IMR-90 (cell line): Measurements from ENCODE around the gene VAC14. TPM values are rescaled to one million over a fixed set of nuclear protein-coding genes. Genes with fewer than 3 reads are reported as not detected.

Experiments
- ATAC-seq: fragments of 200-7000 bp; cut with Tn5 transposase; 2 replicates; pipeline ENCODE4 v1.9.1; 2020; ENCODE audit warnings: low read depth, mild to moderate bottlenecking, moderate library complexity
- BruUV-seq: library from RNA; stranded (reverse); fragments of 400-500 nt; replicated peaks from 2 replicates; lab custom pipeline; 2021; lab: Mats Ljungman, UMichigan
- CTCF ChIA-PET: fragments of 300-600 bp; formaldehyde crosslinking; extraction: SDS; loops from one replicate; lab custom pipeline; 2021; ENCODE audit warnings: antibody characterized with exemption; lab: Yijun Ruan, JAX
- POLR2A ChIA-PET: fragments of 300-600 bp; sonication (Branson Sonifier 250); formaldehyde crosslinking; loops from one replicate; lab custom pipeline; 2022; ENCODE audit warnings: antibody characterized with exemption; ENCODE audit not compliant: unreplicated experiment; lab: Charles Lee
- DNase-seq: peaks from one replicate; pipeline ENCODE4 v3.0.0; 2013
- H2AFZ ChIP-seq: replicated peaks from 2 replicates; pipeline ENCODE3; 2013; ENCODE audit warnings: low read length, mild to moderate bottlenecking; ENCODE audit not compliant: poor library complexity
- H2AK5ac ChIP-seq: 2 replicates; pipeline ENCODE4 v1.6.1; 2013; ENCODE audit warnings: low read depth, low read length, inconsistent platforms
- H2AK9ac ChIP-seq: replicated peaks from 2 replicates; pipeline ENCODE3; 2013; ENCODE audit warnings: mild to moderate bottlenecking, low read depth, low read length, moderate library complexity; ENCODE audit not compliant: poor library complexity
- H2BK120ac ChIP-seq: 2 replicates; pipeline ENCODE4 v1.6.1; 2013; ENCODE audit warnings: low read depth, low read length, inconsistent platforms
- H2BK15ac ChIP-seq: 3 replicates; pipeline ENCODE4 v1.6.1; 2013; ENCODE audit warnings: low read depth, low read length, inconsistent platforms
- H2BK20ac ChIP-seq: 2 replicates; pipeline ENCODE4 v1.6.1; 2013; ENCODE audit warnings: low read depth, mild to moderate bottlenecking, inconsistent platforms, low read length, moderate library complexity
- H2BK5ac ChIP-seq: 2 replicates; pipeline ENCODE4 v1.6.1; 2013; ENCODE audit warnings: mild to moderate bottlenecking, low read depth, low read length, inconsistent platforms; ENCODE audit not compliant: poor library complexity, severe bottlenecking
- H3K14ac ChIP-seq: replicated peaks from 2 replicates; pipeline ENCODE4 v1.6.1; 2013; ENCODE audit warnings: low read depth, low read length, inconsistent platforms
- H3K18ac ChIP-seq: 2 replicates; pipeline ENCODE4 v1.6.1; 2013; ENCODE audit warnings: low read depth, low read length, control low read depth
- H3K23ac ChIP-seq: 2 replicates; pipeline ENCODE4 v1.6.1; 2013; ENCODE audit warnings: low read depth, low read length, inconsistent platforms
- H3K27ac ChIP-seq: 2 replicates; pipeline ENCODE4 v1.5.1; 2013; ENCODE audit warnings: mild to moderate bottlenecking, control low read depth, low read length; ENCODE audit not compliant: insufficient read depth
- H3K27me3 ChIP-seq: 2 replicates; pipeline ENCODE4 v1.6.1; 2013; ENCODE audit warnings: low read length; ENCODE audit not compliant: control insufficient read depth, insufficient read depth
- H3K36me3 ChIP-seq: 2 replicates; pipeline ENCODE4 v1.6.1; 2013; ENCODE audit warnings: low read length, mixed read lengths; ENCODE audit not compliant: control insufficient read depth, insufficient read depth
- H3K4ac ChIP-seq: 2 replicates; pipeline ENCODE4 v1.6.1; 2013; ENCODE audit warnings: low read depth, low read length, inconsistent platforms
- H3K4me1 ChIP-seq: 2 replicates; pipeline ENCODE4 v1.6.1; 2013; ENCODE audit warnings: low read length, mixed read lengths; ENCODE audit not compliant: control insufficient read depth, insufficient read depth
- H3K4me2 ChIP-seq: 2 replicates; pipeline ENCODE4 v1.6.1; 2013; ENCODE audit warnings: low read depth, mild to moderate bottlenecking, control low read depth, low read length, moderate library complexity
- H3K4me3 ChIP-seq: 2 replicates; pipeline ENCODE4 v1.5.1; 2013; ENCODE audit warnings: low read depth, mild to moderate bottlenecking, control low read depth, low read length, moderate library complexity; ENCODE audit not compliant: insufficient read depth
- H3K56ac ChIP-seq: 2 replicates; pipeline ENCODE4 v1.6.1; 2013; ENCODE audit warnings: low read length, inconsistent platforms; ENCODE audit not compliant: insufficient read depth; ENCODE audit errors: extremely low read depth
- H3K79me1 ChIP-seq, 2 experiments: 2 replicates each; pipeline ENCODE4 v1.6.1; 2013; ENCODE audit warnings: low read length in 2 of 2, inconsistent platforms in 1 of 2, low read depth in 1 of 2
- H3K9ac ChIP-seq: 2 replicates; pipeline ENCODE4 v1.6.1; 2013; ENCODE audit warnings: low read depth, low read length, control low read depth
- H3K9me1 ChIP-seq: 2 replicates; pipeline ENCODE4 v1.6.1; 2013; ENCODE audit warnings: low read length, inconsistent platforms; ENCODE audit not compliant: insufficient read depth
- H3K9me3 ChIP-seq: 2 replicates; pipeline ENCODE4 v1.6.1; 2013; ENCODE audit warnings: low read length; ENCODE audit not compliant: control insufficient read depth, insufficient read depth
- H4K20me1 ChIP-seq: 2 replicates; pipeline ENCODE4 v1.6.1; 2013; ENCODE audit warnings: low read length, inconsistent platforms; ENCODE audit not compliant: insufficient read depth
- H4K5ac ChIP-seq: 2 replicates; pipeline ENCODE4 v1.6.1; 2013; ENCODE audit warnings: mild to moderate bottlenecking, low read depth, low read length, control low read depth
- H4K8ac ChIP-seq, 2 experiments: 2 replicates each; pipeline ENCODE4 v1.6.1; 2013; ENCODE audit warnings: low read depth in 2 of 2, low read length in 2 of 2, control low read depth in 1 of 2, inconsistent platforms in 1 of 2
- H4K91ac ChIP-seq: 2 replicates; pipeline ENCODE4 v1.6.1; 2013; ENCODE audit warnings: low read depth, low read length, inconsistent platforms; ENCODE audit not compliant: insufficient read depth
- CEBPB ChIP-seq: IDR thresholded peaks from 2 replicates; pipeline ENCODE4 v1.6.1; 2012; ENCODE audit warnings: low read depth, low read length, improper control_type of control experiment
- CHD1 ChIP-seq: IDR thresholded peaks from 2 replicates; pipeline ENCODE4 v1.6.1; 2012; ENCODE audit warnings: low read depth, low read length, improper control_type of control experiment
- FOS ChIP-seq: fragments of 150-350 bp; IDR thresholded peaks from 2 replicates; pipeline ENCODE4 v1.6.1; 2016; ENCODE audit warnings: low read depth, low read length
- MAFK ChIP-seq: IDR thresholded peaks from 2 replicates; pipeline ENCODE4 v1.6.1; 2012; ENCODE audit warnings: low read depth, low read length, improper control_type of control experiment
- MAZ ChIP-seq: IDR thresholded peaks from 2 replicates; pipeline ENCODE4 v1.6.1; 2012; ENCODE audit warnings: low read depth, mild to moderate bottlenecking, low read length, improper control_type of control experiment, moderate library complexity, borderline replicate concordance
- MXI1 ChIP-seq: IDR thresholded peaks from 2 replicates; pipeline ENCODE4 v1.6.1; 2012; ENCODE audit warnings: low read depth, mild to moderate bottlenecking, low read length, moderate library complexity, borderline replicate concordance
- NFE2L2 ChIP-seq: fragments of 150-350 bp; IDR thresholded peaks from 2 replicates; pipeline ENCODE4 v1.6.1; 2016; ENCODE audit warnings: low read depth, mild to moderate bottlenecking, low read length
- POLR2A ChIP-seq: IDR thresholded peaks from 2 replicates; pipeline ENCODE4 v1.6.1; 2012; ENCODE audit warnings: mild to moderate bottlenecking, low read depth, low read length
- RAD21 ChIP-seq: IDR thresholded peaks from 2 replicates; pipeline ENCODE4 v1.6.1; 2012; ENCODE audit warnings: low read length, improper control_type of control experiment
- RCOR1 ChIP-seq: IDR thresholded peaks from 2 replicates; pipeline ENCODE4 v1.6.1; 2012; ENCODE audit warnings: mild to moderate bottlenecking, low read length, improper control_type of control experiment; ENCODE audit not compliant: insufficient replicate concordance
- SMC3 ChIP-seq: fragments of 150-350 bp; IDR thresholded peaks from 2 replicates; pipeline ENCODE4 v1.6.1; 2016; ENCODE audit warnings: low read depth, mild to moderate bottlenecking, antibody characterized with exemption, low read length, moderate library complexity
- WGBS, 2 experiments: methylation state at CpG; one replicate each; pipeline versions ENCODE4 v1.1.5 to v1.1.7; 2013; ENCODE audit warnings: missing lambda C conversion rate in 2 of 2; ENCODE audit not compliant: insufficient read length in 1 of 2; ENCODE audit errors: extremely low coverage in 2 of 2; 5-methylcytosine and 5-hydroxymethylcytosine counted together
- dilution Hi-C: fragments of 300-500 bp; cut with HindIII; formaldehyde crosslinking; loops from one replicate; pipeline ENCODE4 v1.14.3; 2018; ENCODE audit warnings: low sequenced_read_pairs; ENCODE audit not compliant: unreplicated experiment
- in situ Hi-C: fragments of 300-500 bp; cut with MboI; formaldehyde crosslinking; loops from 3 replicates; pipeline ENCODE4 v1.14.3; 2019; ENCODE audit warnings: low sequenced_read_pairs, inconsistent platforms, mixed read lengths
- intact Hi-C: fragments of 100-400 bp; cut with micrococcal nuclease; formaldehyde crosslinking; loops from 2 replicates; pipeline ENCODE4 v1.10.0; 2022
- polyA plus RNA-seq, 3 experiments: library from polyadenylated mRNA; depleted of rRNA; stranded (reverse); fragments of >200 nt; gene quantifications; 2 replicates each; pipeline ENCODE4 v1.2.3, GENCODE V29; 2012; ENCODE audit warnings: low replicate concordance in 1 of 3
- total RNA-seq: library from RNA; depleted of rRNA; stranded (reverse); fragments of >200 nt; gene quantifications from 2 replicates; pipeline ENCODE4 v1.2.3, GENCODE V29; 2012
- TF ChIP-seq, protein P1 (sequence below): conservative IDR thresholded peaks from 2 replicates; pipeline ENCODE4 v1.5.1; 2012; ENCODE audit warnings: mild to moderate bottlenecking, low read depth, low read length, improper control_type of control experiment
- TF ChIP-seq, protein P2 (sequence below): fragments of 150-350 bp; IDR thresholded peaks from 2 replicates; pipeline ENCODE4 v1.6.1; 2017; ENCODE audit warnings: mild to moderate bottlenecking, antibody characterized with exemption, low read length, low read depth

Gene VAC14
- total and polyA plus RNA-seq, 2 of the 4 experiments (the other 2 are of a cell fraction), result 21.1 to 40.2 TPM

DNA sequence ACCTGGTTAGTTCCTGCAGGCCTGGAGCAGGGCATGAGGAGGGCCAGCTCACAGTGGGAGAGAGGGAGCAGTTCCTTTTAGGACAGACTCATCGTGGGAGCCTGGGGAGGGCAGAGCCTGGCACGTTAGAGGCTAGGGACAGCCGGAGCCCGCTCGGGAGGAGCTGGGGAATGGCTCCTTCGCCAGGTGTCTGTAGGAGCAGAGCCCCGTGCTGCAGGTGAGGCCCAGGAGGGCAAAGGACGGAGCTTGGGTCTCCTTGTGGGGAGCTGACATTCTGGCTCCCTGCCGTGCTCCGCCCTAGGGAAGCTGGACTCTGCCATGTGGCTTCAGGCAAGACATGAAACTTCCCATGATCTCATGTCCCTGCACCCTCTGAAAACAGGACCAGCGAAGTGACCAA is 96.4 kb downstream of the VAC14 start:
- H4K20me1 ChIP-seq, result no peaks in the 10 kb centered on the region
- BruUV-seq, result no TSS peak
- H3K18ac ChIP-seq, result peak overlapping the region; percentile 70
- no peaks in the 10 kb centered on the region for H3K36me3 ChIP-seq
- peak overlapping the region; percentile 86 for H2AK9ac ChIP-seq
- H4K8ac ChIP-seq, result peak overlapping the region; percentile 4 to 73; a peak in 3 of 4 replicates
- dilution Hi-C loops (no loop called here), in situ Hi-C loops (no loop called here), intact Hi-C loops (no loop called here)
- peaks cover 58% of the 10 kb centered on the region for H3K9me1 ChIP-seq
- H3K27me3 ChIP-seq, result no peaks in the 10 kb centered on the region
- H2BK5ac ChIP-seq, result peak overlapping the region; percentile 96
- ATAC-seq, result no peak
- H3K4ac ChIP-seq, result peak overlapping the region; percentile 97
- H4K5ac ChIP-seq, result peak overlapping the region; percentile 42
- peak overlapping the region; percentile 80 for H3K27ac ChIP-seq
- H2BK20ac ChIP-seq, result peak overlapping the region; percentile 87
- no peak overlapping the region for H3K9ac ChIP-seq
- WGBS, 2 experiments, result 100% methylated on average over 1 of the region's 11 CpGs; no CpG with 5 or more reads in 1 of the 2 experiments
- peaks cover 0 to 64% of the 10 kb centered on the region in 2 experiments; a peak in 2 of 4 replicates for H3K79me1 ChIP-seq
- H3K4me2 ChIP-seq, result no peak overlapping the region
- peak overlapping the region; percentile 99 for H2BK120ac ChIP-seq
- POLR2A ChIA-PET, result no interaction called here
- peak overlapping the region; percentile 100 for H2AK5ac ChIP-seq
- H3K14ac ChIP-seq, result peak overlapping the region; percentile 79
- CTCF ChIA-PET, result no interaction called here
- no peak overlapping the region for H3K56ac ChIP-seq
- TF ChIP-seq, protein P1, sequence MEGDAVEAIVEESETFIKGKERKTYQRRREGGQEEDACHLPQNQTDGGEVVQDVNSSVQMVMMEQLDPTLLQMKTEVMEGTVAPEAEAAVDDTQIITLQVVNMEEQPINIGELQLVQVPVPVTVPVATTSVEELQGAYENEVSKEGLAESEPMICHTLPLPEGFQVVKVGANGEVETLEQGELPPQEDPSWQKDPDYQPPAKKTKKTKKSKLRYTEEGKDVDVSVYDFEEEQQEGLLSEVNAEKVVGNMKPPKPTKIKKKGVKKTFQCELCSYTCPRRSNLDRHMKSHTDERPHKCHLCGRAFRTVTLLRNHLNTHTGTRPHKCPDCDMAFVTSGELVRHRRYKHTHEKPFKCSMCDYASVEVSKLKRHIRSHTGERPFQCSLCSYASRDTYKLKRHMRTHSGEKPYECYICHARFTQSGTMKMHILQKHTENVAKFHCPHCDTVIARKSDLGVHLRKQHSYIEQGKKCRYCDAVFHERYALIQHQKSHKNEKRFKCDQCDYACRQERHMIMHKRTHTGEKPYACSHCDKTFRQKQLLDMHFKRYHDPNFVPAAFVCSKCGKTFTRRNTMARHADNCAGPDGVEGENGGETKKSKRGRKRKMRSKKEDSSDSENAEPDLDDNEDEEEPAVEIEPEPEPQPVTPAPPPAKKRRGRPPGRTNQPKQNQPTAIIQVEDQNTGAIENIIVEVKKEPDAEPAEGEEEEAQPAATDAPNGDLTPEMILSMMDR, result no peak
- no peak for TF ChIP-seq MAFK
- TF ChIP-seq MXI1, result no peak
- TF ChIP-seq RCOR1, result no peak
- TF ChIP-seq, protein P2, sequence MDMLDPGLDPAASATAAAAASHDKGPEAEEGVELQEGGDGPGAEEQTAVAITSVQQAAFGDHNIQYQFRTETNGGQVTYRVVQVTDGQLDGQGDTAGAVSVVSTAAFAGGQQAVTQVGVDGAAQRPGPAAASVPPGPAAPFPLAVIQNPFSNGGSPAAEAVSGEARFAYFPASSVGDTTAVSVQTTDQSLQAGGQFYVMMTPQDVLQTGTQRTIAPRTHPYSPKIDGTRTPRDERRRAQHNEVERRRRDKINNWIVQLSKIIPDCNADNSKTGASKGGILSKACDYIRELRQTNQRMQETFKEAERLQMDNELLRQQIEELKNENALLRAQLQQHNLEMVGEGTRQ, result no peak
- no peak for TF ChIP-seq CEBPB
- TF ChIP-seq POLR2A, result no peak
- TF ChIP-seq NFE2L2, result no peak
- no peak for TF ChIP-seq FOS
- no peak for TF ChIP-seq SMC3
- TF ChIP-seq CHD1, result no peak
- TF ChIP-seq MAZ, result no peak
- no peak for TF ChIP-seq RAD21
- H3K9me3 ChIP-seq, result no peaks in the 10 kb centered on the region
- H2AFZ ChIP-seq, result peak overlapping the region; percentile 40
- peak overlapping the region; percentile 99 for H4K91ac ChIP-seq
- DNase-seq, result no peak
- H3K23ac ChIP-seq, result peak overlapping the region; percentile 67
- peak overlapping the region; percentile 53; the same call in 2 of the 3 replicates for H2BK15ac ChIP-seq
- peaks cover 65% of the 10 kb centered on the region for H3K4me1 ChIP-seq
- no peak overlapping the region for H3K4me3 ChIP-seq
